Putamen (tissue), 1 donor: ENCODE results near the gene SHANK2.

Experiments
- DNase-seq: peaks from one replicate; pipeline ENCODE4 v3.0.0-alpha.2; 2016; ENCODE audit warnings: low spot score

The SHANK2 gene

GRCh38 chr11:71222318-71223080, 29.9 kb downstream of the SHANK2 start:
- DNase-seq: no peak

GRCh38 chr11:71221821-71222220, 30.6 kb downstream of the SHANK2 start:
- no peak for DNase-seq

- DNase-seq: no peak
Observed at GRCh38 chr11:71221201-71221600, 31.2 kb downstream of the SHANK2 start.

- DNase-seq: no peak
Observed at GRCh38 chr11:71218789-71219499, 33.4 kb downstream of the SHANK2 start.

GRCh38 chr11:71215425-71215965, 36.9 kb downstream of the SHANK2 start:
- no peak for DNase-seq

- no peak for DNase-seq
Observed at GRCh38 chr11:71214553-71215424, 37.6 kb downstream of the SHANK2 start.

- no peak for DNase-seq
Observed at GRCh38 chr11:71213696-71214552, 38.5 kb downstream of the SHANK2 start.

GRCh38 chr11:71212871-71213559, 39.4 kb downstream of the SHANK2 start:
- DNase-seq: no peak

GRCh38 chr11:71211631-71212030, 40.7 kb downstream of the SHANK2 start:
- DNase-seq: no peak

GRCh38 chr11:71210861-71211260, 41.5 kb downstream of the SHANK2 start:
- no peak for DNase-seq

GRCh38 chr11:71209656-71210055, 42.7 kb downstream of the SHANK2 start:
- no peak for DNase-seq

GRCh38 chr11:71209181-71209580, 43.2 kb downstream of the SHANK2 start:
- DNase-seq: no peak

GRCh38 chr11:71208011-71208774, 44.2 kb downstream of the SHANK2 start:
- DNase-seq: no peak

- no peak for DNase-seq
Observed at GRCh38 chr11:71207563-71207962, 44.8 kb downstream of the SHANK2 start.

GRCh38 chr11:71206186-71206585, 46.2 kb downstream of the SHANK2 start:
- no peak for DNase-seq

GRCh38 chr11:71204748-71205664, 47.4 kb downstream of the SHANK2 start:
- DNase-seq: no peak

- DNase-seq: no peak
Observed at GRCh38 chr11:71204294-71204693, 48.1 kb downstream of the SHANK2 start.

- DNase-seq: no peak
Observed at GRCh38 chr11:71203681-71204080, 48.7 kb downstream of the SHANK2 start.

GRCh38 chr11:71202966-71203365, 49.4 kb downstream of the SHANK2 start:
- DNase-seq: no peak
